GDM1 (cell line): Measurements from ENCODE around the gene NSFL1C.
"Not testable (repeated sequence)": the region's sequence is repeated elsewhere in the genome, so short reads cannot be mapped to it uniquely, and the experiment has no call there.

Experiments used
- DNase-seq: peaks from one replicate; lab custom pipeline; 2025; lab: John Stamatoyannopoulos, UW

NSFL1C gene

DNA sequence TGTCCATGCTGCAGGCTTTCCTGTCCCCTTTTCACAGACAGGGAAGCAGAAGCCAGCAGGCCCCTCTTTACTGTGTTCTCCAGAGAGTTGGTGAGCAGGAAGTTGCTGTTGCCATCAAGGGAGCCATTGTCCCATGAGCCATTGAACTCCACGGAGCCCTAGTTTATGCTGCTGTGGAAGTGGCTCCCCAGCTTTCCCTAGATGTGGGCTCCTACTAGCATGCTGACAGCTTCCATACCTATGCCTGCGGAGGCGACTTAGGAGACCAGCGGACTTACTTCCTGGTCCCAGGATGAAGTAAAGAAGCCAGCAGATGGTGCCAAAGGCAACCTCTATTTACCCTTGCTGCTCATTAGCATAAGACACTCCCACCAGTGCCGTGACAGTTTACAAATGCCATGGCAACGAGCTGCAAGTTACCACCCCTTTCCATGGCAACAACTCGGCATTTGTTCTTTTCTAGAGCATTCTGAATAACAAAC, 43.0 kb downstream of the NSFL1C start:
- no peak for DNase-seq

DNA sequence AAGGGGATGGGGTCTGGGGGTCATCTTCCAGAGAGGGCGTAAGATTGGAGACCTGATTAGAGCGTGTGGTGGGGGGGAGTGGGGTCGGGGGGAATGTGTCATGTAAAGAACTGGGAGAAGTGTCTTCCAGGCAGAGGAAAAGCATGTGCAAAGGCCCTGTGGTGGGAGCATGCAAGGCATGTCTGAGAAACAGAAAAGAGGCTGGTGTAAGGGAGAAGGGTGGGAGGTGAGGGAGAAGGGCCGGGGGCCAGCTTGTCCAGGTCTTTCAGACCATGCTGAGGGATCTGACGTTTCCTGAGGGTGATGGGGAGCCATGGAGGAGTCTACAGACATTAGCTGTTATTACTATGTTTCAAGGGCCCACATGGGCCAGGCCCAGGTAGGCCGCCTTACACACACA, 43.4 kb downstream of the NSFL1C start:
- DNase-seq = no peak

DNA sequence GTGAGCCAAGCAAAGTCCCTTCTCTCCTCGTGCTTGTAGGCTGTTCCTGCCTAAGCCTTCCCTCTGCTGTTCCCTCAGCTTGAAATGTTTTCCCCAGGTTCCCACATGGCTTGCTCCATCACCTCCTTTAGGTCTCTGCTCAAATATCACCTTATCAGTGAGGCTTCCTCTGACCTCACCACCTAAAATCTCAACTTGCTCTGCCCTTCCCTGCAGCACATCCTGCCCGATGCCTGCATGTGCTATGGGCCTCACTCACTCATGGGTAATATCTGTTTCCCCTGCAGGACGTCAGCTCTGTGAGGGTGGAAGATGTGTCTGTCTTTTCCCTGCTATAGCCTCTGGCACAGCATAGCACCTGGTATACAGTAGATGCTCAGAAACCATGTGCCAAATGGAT, 43.9 kb downstream of the NSFL1C start:
- no peak for DNase-seq

DNA sequence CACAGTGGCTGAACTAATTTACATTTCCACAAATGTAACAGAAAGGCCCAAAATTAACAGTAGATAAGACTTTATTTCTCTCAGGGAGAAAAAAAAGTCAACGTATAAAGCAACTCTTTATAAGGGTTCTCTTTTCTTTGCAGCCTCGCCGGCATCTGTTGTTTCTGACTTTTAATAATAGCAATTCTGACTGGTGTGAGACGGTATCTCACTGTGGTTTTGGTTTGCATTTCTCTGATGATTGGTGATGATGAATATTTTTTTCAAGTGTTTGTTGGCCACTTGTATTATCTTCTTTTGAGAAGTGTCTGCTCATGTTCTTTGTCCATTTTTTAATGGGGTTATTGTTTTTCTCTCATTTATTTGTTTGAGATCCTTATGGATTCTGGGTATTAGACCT, 46.6 kb downstream of the NSFL1C start:
- DNase-seq = no peak

DNA sequence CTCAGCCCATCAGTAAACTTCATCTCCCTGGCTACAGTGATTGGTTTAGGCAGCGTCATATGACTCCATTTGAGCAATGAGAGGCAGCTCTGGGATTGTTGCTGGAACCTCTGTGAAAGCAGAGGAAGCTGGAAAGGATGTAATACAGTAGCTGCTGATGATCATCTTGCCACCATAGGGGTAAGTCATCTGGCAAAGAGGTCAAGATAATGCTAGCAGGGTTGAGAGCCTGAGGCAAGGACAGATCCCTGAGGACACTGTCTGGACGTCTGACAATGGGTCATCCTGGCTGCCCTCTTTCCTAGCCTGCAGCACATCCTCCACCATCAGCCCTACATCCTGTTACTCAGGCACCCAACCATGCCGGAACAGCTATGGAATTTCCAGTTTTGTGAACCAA, 48.3 kb downstream of the NSFL1C start:
- no peak for DNase-seq

DNA sequence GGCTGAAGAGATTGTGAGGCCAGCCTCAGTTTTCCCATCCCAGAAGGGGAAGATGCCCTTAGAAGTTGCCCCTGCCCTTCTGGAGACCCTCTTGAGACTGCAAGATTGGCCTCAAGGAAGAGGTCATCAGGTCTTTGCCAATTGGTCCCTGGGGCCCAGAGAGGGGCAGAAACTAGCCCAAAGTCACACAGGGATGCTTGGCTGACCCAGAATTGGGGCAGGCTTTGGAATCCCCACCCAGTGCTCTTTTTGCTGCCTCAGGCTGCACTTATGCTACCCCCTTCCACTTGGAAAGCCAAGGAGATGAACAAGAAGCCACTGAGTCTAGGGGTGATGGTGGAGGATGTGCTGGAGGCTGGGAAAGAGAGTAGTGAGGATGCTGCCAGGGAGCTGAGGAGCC, 48.9 kb downstream of the NSFL1C start:
- DNase-seq = no peak

DNA sequence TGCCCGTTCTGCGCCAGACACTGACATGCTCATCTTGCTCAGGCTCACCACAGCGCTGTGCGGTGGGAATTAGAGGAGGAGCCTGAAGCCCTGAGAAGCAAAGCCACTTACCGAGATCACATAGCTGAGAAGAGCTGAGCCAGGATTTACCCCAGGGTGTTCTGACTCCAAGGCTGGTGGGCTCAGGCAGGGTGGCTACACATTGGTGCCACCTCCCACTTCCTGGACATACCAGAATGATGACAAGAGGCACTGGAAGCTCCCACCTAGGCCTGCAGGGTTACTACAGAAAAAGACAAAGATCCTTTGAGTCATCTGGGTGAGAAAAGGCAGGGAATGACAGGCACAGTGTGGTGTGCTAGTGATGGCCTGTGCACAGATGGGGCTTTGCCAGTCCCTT, 49.4 kb downstream of the NSFL1C start:
- DNase-seq = no peak

DNA sequence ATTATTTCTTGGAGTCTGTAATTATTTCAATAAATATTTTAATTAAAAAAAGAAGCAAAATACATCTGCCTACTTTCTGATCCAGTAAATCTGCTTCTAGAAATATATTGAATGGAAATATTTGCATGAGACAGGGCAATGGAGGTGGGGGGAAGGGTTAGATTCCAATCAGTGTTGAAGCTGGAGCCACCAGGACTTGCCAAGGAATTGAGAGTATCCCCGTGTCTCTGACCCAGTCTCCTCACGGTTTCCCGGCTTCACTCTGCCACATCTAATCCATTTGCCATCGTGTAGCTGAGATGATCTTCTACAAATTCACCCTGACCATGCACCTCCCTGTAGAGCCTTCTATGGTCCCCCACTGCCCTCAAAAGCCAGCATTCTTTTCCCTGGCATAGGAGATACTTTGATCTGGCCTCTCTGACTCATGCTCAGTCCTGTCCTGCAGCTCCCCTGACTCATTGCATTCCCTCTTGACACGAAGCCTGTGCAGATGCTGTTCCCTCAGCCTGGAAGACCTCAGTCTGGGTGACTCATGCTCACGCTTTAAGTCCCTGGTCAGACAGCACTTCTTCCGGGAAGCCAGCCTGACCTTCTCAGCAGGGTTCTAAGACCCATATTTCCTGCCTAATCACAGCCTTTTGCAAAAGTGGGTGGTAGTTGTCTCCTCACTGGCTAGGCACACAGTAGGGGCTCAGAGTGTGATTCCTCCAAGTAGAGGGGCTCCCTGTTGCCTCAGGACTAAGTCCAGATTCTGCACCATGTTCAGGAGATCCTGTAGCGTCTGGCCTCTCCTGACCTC, 50.8 kb downstream of the NSFL1C start:
- no peak for DNase-seq

DNA sequence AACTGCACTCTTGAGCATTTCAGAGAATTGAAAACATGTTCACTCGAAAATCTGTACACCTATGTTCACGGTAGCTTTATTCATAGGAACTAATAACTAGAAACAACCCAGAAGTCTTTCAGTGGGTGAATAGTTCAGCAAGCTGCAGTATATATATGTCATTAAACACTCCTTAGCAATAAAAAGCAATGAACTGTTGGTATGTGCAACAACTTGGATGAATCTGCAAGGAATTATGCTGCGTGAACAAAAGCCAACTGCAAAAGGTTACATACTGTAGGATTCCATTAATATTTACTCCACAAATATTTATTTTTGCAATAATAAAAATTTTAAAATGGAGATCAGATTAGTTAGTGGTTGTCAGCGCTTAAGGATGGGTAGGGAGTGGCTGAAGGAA, 51.7 kb downstream of the NSFL1C start:
- DNase-seq = no peak

DNA sequence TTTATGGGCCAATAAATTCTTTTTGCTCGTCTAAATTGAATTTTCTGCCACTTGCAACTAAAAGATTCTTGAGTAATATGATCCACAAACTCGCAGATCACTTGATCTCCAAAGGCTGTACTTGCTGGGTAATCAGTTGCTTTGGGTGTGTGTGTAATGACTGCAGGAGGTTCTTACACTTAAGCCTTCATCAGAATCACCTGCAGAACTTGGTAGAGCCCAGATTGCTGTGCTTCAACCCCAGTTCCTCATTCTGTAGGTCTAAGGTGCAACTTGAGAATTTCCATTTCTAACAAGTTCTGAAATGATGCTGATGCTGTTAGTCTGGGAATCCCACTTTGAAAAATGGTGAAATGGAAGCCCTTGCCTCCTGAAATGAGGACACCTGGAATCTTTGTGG, 60.8 kb downstream of the NSFL1C start:
- no peak for DNase-seq

DNA sequence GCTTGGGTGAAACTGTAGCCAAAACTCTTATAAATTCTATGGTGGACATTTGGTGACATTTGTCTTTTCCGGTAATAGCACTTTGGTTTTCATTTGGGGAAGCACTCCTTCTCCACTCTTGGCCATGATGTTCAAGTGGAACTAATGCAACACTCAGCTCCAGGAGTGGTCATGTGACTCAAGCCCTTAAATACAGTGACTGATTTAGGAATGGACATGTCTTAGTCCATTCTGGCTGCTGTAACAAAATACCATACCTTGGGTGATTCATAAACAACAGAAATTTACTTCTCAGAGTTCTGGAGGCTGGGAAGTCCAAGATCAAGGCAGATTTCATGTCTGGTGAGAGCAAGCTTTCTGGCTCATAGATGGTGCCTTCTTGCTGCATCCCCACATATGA, 63.0 kb downstream of the NSFL1C start:
- DNase-seq = no peak

DNA sequence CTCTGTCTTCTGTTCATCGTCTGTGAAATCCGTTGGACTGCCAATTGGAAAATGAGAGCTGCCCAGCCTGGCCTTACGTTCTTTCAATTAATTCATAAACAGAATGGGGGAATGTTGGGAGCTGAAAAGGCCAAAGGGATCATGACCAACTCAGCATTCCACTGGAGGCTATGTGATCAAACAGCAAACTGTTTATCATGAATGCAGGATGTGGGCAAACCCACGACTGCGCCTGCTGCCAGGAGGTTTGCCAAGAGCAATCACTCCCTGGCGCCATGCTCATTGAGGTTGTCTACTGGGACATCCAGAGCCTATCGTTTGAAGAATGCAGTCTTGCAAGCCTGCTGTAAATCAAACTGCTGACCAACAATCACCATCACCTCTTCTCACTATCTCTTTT, 64.5 kb downstream of the NSFL1C start:
- DNase-seq = peak; percentile 22

DNA sequence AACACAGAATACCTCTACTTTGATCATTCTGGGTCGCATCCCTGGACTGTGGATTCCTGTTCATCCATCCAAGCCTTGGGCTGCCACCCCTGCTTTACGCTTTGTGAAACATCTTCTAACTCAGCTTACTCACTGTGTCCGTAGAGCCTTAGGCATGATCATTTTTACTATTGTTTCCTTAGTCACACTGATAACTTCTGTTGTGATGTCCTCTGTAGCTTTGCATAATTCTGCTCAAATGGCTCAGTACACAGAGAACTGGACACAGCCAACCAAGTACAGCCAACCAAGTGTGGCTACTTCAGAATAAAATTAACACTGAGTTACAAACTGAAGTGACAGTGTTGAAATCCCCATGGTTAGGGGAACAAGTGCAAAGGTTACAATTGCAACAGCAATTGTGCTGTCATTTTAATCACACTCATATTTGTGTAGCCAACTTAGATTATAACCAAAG, 65.2 kb downstream of the NSFL1C start:
- no peak for DNase-seq

DNA sequence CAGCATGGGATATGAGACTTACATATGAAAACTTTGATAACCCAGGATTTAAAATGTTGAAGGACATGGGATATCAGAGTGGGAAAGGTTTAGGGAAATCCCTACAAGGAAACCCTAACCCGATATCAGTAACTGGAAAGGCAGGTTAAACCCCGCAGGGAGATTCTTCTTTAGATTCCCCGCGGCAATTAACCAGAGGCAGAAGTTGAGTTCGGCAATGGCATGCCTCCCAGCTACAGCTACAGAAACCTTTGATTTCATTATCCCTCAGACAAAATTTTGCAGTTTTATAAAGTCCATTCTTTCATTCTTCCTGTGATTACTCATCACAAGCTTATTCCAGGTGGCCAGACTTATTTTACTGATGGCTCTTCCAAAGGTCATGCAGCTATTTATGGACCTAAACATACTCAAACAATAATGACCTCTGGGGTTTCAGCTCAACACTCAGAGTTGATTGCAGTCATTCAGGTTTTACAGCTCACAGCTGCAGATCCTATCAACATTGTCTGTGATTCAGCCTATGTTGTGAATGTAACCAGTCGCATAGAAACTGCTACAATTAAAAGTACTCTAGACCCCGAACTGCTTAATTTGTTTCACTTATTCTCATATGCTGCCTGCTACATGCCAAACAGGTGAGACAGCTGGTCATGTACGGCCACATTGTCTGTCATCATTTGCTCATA, 66.8 kb downstream of the NSFL1C start:
- DNase-seq = not testable (repeated sequence)

DNA sequence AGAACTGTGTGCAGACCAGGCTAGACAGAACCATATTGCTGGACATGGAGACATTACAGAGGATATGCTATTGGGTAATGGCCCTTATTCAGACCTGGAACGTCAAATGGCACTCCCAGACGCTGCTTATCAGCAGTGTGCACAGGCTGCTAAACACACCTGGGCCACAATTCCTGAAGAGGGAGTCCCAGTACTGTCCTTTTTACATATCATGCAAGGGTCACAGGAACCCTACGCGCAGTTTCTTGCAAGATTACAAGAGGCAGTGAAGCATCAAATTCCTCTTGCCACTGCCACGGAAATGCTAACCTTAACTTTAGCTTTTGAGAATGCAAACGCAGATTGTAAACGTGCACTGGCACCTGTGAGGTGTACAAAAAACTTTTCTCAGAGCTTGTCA, 68.5 kb downstream of the NSFL1C start:
- DNase-seq = not testable (repeated sequence)

DNA sequence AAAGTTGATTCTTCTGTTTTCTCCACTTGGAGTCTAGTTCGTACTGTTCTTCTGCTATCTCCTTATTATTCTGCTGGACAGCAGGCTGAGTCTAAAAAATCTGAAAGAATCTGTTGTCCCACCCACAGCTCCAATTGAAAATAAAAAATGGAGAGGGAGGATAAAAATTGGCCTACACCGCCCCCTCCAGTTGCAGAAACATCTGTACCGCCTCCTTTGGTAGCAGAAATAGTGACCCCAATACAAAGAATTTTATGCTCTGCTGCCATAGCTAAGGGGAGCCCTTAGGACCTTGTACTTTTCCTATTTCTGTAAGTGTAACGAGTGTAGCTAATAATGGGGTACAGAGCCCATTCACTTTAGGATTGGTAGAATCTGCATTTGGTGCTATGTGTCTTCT, 68.9 kb downstream of the NSFL1C start:
- DNase-seq = no peak

DNA sequence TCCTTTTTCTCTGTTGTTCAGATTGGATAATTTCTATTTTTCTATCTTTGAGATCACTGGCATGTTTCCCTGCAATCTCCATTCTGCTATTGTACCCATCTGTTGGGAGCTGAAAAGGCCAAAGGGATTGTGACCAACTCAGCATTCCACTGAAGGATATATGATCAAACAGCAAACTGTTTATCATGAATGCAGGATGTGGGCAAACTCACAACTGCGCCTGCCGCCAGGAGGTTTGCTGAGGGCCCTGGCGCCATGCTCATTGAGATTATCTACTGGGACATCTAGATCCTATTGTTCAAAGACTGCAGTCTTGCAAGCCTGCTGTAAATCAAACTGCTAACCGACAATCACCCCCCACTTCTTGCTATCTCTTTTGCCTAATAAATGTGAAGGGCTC, 69.9 kb downstream of the NSFL1C start:
- no peak for DNase-seq

DNA sequence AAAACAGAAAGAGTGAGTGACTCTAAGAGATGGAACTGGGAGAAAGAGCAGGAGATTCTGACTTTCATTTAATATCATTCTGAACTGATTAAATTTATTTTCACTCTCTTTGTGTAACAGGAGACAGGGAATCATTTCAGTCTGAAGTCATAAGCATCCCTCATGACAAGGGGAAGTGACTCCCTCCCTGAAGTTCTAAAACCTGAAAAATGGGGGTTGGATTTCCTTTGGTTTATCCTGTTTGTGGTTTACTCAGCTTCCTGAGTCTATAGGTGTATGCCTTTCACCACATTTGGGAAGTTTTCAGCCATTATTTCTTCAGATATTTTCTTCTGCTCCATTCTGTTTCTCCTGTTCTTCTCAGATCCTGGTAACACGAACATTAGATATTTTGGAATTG, 70.4 kb downstream of the NSFL1C start:
- DNase-seq = peak; percentile 21

DNA sequence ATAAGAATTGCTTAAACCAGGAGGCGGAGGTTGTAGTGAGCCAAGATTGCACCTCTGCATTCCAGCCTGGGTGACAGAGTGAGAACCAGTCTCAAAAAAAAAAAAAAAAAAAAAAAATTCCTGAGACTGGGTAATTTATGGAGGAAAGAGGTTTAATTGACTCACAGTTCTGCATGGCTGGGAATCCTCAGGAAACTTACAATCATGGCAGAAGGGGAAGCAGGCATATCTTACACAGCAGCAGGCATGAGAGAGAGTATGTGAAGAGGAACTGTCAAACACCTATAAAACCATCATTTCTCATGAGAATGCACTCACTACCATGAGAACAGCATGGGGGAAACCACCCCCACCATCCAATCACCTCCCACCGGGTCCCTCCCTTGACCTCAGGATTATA, 72.0 kb downstream of the NSFL1C start:
- peak; percentile 58 for DNase-seq

DNA sequence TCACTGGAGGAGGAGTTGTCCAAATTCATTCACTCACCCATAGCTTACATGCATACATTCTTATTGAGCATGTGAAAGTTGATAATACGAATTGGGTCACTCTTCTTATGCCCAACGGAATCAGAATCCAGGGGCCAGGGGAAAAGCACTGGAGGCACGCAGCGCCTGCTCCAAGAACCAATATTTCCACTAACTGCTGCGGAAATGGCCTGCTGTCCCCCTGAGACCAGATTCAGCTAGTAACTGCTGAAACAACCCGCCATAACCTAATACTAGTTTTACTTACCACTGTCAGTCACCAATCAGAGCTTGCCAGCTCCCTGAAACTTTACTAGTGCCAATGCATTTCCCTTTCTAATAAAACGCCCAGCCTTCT, 73.2 kb downstream of the NSFL1C start:
- DNase-seq = no peak

DNA sequence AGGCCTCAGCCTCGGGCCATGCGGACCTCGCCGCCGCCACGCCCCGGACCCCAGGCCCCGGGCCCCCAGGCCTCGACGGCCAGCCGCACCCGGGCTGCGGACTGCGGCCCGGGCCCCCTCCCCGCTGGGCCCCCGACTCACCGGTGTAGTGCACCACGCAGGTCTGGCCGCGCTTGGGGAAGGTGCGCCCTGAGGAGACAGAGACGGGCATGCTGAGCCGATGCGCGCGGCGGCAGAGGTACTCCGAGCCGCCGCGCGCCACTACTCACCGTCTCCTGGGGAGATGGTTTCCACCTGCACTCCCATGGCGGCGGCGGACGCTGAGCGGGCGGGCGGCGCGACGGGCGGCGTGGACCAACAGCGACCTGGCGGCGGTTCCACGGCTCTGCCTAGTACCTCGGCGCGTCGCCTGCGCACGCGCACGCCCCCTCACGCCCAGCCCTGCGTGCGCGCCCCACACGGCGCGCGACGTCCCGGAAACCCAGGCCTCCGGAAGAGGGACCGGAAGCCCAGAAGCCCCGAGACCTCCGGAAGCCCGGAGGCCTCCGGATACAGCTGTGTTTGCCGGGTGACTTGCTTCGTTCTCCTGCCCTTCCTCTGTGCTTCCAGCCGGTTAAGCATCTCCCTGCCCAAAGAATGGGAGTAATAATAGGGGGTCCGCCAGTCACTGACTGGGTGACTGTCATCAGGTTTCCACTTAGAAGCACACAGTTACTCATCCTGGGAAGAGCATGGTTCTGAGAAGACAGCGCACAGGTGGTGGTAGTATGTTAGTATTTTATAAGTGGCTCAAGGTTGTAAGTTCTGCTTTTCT, 73.7 kb downstream of the NSFL1C start, which contains the start of gene FKBP1A:
FKBP1A (minus strand) TSS at position 362 of the 814 bp plus-strand sequence; CDS start at position 306, 56 bp downstream.
- peak; percentile 94 for DNase-seq

DNA sequence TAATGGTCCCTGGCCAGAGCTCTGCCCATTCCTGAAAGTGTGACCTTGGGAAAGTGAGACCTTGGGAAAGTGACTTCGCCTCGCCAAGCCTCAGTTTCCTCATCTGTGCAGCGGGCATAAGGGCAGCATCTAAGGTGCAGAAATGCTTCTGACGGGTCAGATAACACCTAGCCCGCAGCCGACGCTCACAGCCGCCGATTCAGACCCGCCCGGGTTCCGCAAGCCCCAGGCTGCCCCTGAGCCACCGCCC, 74.3 kb downstream of the NSFL1C start:
- no peak for DNase-seq
